GM18870 (cell line): ENCODE measurements around the gene CREG1.

Experiments
- ATAC-seq: cut with Tn5 transposase; IDR thresholded peaks from one replicate; pipeline ENCODE4 v1.9.1; 2021; ENCODE audit warnings: moderate library complexity; ENCODE audit not compliant: unreplicated experiment

CREG1 gene

DNA sequence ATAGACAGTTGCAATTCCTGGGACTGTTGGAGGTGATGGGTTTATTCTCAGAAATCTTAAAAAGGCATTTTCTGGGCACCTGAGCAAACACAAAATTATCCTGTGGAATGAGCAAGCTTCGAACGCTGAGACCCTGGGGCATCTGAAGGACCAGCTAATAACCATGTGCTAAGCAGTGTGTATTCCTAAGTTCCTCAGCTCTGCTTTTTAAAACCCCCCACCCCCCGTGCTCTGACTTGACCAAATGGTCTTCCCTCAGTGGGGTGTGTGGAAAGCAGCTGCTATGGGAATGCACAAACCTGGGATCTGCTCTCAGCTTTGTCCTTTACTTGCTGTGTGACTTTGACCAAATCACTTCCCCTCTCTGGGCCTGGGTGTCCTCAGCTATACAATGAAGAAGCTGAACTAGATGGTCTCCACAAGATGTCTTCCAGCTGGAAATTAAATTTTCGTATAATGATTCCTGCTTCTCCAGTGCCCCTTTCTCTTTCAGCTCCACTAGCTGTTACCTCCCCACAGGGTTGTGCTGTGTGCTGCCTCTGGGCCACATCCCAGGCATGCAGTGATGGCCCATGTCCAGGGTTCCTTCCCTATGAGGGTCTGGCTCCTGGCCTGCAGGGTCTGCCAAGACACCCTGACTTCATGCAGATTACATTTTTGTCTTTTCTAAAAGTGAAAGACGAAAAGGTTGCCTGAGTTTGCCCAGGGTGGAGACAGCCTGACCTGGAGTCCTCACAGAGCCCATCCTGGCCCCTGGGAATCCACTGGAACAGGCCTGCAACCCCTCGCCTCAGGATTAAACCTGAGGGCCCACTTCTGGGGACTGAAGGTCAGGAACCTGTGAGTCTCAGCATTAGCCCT lies 20.4 kb downstream of the CREG1 start:
- no peak for ATAC-seq

DNA sequence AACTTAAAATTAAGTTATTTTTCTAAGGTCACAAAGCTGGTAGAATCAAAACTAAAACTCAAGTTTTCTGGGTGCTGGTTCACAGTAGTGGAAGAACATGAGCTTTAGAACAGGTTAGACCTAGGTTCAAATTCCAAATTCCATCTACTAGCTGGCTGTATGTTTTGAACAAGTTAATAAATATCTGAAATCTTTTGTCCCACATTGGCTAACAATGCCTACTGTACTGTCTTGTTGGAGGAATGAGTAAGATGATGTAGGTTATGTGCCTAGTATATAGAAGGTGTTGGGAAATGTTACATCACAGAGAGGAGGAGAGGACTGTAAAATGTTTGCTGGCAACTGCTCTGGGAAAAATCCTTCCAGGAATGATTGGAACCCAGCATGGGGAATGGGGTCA lies 21.2 kb downstream of the CREG1 start:
- ATAC-seq, result no peak

DNA sequence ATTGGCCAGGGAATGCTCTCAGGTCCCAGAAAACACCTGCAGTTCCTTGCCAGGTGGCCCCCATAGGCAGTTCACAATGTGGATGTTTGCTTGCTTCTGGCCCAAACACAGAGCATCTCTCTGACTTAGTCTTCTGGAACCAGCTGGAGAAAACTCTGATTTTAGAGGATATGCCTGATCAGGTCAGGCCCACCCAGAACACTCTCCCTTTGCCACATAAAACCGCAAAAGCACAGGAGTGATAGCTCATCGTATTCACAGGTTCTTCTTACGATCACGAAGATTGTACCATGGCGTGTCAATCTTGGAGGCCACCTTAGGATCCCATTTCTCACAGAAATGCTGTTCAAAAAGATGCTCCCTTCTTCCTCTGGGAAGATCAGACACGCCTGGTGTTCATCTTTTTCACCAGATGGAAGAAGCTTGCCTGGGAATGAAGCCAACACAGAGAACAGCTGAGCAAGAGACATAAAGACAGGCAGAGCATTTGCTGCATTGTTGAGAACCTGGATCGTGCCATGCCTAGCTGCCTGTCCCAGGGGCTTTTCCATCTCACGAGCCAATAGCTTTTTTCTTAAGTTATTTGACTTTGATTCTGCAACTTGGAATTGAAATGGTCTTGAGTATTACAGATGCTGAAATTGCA lies 23.6 kb downstream of the CREG1 start:
- ATAC-seq, result no peak

DNA sequence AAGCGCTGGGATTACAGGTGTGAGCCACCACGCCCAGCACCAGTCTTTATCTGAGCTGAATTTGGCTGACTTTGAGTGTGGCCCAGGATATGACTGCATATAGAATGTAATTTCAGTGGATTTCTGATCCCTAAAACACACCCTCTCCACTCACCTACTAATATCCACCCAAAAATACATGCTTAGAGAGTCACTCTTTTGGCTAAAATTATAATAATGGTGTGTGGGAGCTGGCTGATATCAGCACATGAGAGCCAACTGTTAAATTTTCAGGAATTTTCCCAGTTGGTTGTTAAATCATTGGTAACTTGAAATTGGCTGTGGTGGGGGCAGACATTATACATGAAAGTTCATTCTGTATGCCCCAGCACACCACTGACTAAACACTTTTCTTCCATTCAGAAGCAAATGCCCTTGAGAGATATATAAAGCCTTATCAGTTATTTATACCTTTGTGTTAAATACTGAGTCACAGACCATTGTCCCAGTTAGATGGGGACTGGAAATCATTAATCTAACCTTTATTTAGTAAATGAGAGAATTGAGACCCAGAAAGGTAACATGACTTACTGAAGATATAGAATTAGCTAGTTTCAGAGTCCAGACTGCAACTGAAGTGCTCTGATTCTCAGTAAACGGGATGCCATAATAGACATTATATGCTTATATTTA lies 25.4 kb downstream of the CREG1 start:
- no peak for ATAC-seq

DNA sequence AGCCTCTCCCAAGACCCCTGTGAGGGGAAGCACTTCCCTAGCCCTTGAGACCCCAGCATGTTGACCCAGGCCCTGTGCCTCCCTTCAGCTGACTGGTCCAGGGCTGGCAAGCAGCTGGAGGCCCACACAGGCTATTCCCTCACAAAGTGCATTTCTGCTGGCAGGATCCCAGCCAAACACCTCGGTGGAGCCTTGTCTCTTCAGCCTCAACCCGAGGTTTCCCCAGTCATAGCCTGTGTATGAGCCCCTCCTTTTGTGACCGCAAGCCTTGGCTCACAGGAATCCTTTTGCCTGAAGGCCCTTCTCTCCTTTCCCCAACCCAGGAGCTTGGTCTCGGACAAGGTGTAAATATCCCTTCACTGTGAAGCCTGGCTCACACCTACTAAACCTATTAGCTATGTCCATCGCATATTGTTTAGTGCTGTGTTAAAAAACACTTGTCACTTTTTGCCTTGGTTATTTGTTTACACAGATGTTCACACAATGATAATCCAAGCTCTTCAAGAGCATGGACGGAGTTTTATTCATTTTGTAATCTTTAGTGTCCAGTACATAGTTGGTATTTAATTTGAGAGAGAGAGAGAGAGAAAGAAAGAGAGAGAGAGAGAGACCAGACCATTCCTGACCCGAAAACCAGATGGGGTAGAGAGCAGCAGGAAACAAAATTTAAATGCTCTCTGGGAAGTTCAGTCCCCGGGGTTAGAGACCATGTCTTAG lies 26.7 kb downstream of the CREG1 start:
- ATAC-seq, result no peak

DNA sequence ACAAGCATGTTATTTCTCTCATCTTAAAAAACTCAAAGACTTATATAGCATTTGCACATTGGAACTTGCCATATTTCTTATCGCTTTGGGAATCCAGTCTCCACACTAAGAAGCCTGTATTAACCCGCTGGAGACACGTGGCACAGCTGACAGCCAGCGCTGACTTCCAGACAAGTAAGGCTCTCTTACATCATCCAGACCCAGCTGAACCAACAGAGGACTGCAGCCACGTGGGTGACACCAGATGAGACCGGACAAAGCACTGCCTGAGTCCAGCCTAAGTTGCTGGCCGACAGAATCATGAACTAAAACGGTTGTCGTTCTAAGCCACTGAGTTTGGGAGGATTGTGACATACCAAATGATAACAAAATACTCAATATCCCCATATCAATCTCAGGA lies 28.9 kb downstream of the CREG1 start:
- ATAC-seq, result no peak

DNA sequence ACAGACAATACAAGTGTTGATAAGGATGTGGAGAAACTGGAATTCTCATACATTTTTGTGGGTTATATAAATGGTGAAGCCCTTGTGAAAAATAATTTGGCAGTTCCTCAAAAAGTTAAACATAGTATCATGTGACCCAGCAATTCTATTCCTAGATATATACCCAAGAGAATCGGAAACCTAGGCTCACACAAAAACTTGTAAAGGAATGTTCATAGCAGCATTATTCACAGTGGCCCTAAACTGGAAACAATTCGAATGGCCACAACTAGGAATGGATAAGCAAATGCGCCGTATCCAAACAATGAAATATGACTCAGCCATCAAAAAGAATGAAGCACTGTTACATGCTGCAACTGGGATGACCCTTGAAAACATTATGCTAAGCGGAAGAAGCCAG lies 31.3 kb downstream of the CREG1 start:
- ATAC-seq, result no peak

DNA sequence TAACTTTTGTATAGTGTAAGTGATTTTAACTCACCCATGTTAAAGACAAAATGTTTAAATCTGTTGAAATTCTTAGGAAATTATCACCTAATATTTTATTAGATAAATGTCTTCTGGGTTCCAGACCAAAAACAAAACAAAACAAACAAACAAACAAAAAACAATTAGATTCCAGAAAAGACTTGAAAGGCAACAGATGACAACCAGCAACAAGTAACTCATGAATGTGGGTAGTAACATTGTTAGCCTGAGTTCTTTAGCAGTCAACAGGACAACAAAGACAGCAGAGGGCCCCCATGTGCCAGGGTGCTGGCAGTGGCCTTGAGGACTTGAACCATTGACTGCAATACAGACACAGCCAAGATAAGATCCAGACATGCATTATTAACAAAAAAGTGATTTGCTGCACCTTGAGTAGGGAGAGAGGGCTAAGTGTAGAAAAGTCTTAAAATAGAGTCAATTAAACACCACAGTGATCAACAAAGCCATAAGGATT lies 32.8 kb downstream of the CREG1 start:
- no peak for ATAC-seq

DNA sequence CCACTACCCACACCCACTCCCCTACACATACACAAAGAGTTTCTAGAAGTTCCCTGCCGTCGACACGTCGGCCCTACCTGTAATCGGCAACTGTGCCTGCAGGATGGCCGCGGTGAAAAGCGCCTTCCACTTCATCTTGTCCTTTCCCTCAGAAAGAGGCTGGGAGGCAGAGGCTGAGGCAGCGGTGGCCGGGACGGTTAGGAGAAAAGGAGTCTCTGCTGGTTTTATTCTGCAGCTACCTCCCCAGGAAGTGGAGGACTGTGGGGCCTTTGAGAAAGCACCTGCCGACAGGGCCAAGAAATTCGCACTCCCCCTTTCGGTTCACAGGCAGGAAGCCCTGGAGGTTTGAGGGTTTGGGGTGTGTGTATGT lies 35.2 kb downstream of the CREG1 start, which contains the start of gene CD247:
CD247 (minus strand) TSS at position 199 of the 370 bp plus-strand sequence; CDS start at position 135, 64 bp downstream.
- ATAC-seq, result no peak

DNA sequence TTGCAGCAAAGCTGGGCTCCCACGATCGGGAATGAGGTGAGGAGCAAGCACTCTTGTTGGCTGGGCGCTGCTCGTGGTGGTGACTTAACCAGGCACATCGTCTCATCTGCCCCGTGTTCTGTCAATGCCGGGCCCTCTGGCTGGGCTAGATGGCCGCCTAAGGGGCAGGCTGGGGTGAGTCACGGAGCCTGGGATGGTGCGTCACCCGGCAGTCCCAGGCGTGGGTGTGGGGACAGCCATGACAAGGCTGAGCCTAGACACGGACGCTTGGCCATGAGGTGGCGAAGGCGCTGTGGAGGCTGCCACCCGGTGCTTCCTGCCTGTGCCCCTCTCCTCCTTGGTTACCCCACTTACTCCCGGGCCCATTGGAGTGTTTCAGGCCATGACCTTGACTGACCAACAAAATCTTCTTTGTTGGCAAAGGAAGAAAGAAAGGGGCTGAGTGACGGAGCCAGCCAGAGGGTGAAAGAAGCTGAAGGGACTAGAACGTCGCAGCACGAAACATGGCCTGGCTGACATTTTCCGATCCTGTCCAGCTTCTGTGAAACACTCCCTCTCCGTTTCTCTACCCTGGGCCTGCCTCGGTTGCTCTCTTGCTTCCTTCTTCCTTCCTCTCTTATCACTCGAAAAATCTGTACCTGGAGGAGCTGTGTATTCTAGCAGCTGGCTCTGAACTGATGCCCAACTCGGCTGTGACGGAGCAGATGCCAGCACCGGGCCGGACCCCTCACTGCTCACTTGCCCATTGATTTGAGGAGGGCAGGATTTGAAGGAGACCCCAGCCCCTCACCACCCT lies 35.8 kb downstream of the CREG1 start:
- ATAC-seq, result no peak

DNA sequence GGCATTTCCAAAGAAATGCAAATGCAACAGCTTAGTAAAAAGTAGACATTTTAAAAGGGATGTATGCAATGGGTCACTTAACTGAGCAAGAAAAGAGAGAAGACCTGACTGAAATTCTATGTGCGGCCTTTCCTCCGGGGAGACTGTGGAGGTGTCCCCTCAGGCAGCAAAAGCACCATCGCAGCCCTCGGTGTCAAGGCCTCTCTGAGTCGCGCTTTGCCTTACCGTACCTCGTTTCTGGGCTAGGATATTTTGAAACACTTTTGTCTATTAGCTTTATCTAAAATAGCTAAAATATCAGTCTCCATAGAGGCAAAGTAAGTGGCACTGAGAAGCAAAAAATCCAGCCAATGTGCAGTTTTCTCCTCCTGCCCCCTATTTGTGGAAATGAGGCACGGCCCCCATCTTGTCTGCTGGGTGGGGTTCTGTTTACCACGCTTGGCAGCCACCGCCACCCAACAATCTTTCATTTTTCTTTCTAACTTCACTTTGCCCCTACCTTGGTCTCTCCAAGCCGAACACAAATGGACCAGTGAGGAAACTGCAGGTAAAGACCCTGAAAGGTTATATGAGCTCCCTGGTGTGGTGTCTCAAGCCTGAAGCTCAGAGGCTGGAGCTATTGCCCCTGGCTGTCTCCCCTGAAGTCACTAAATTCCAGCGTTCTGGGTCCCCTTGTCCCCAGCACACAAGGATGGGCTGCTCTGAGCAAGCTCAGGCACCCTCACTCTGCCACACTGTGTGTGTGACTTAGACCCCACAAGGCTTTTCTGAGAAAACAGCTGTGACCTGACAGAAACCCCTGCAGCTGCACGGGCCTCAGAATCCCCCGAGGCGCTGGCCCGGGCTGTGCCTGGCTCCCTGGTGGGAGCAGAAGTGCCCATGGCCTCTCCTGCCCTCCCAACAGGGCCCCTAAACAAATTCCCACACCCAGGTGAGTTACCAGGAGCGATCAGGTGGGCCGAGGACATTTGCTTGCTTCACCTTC lies 36.9 kb downstream of the CREG1 start:
- no peak for ATAC-seq

DNA sequence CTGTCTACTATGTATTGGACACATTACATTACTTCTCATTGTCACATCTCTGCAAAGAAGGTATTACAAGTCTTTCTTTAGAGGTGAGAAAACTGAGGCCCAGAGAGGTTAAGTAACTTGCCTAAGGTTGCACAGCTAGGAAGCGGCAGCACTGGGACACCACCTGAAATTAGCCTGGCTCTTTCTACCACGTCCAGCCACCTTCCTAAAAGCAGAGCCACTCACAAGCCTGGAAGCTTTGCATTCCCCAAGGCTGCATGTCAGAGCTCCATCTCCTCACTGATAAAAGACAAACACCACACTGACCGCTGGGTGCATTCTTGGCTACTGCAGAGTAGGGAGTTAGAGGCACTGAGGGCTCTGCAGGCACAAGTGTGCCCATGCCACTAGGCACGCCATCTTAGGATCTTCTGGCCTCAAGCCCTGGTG lies 37.7 kb downstream of the CREG1 start:
- ATAC-seq, result no peak

DNA sequence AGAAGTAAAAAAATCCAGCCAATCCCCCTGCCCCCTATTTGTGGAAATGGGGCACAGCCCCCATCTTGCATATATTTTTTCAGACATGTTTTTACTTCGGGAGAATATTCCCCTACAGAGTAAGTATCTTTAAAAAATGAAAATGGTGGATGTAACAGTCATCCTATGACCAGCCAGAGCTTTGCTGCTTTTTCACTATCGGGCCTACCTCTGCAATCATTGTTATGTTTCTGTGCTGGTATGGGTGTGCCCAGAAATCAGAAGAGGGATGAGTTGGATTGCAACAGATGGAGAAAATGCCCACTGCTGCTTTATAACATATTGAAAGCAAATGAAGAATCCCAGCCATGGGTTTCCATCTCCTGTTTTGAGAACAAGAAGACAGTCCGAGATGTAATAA lies 38.1 kb downstream of the CREG1 start:
- ATAC-seq, result no peak

DNA sequence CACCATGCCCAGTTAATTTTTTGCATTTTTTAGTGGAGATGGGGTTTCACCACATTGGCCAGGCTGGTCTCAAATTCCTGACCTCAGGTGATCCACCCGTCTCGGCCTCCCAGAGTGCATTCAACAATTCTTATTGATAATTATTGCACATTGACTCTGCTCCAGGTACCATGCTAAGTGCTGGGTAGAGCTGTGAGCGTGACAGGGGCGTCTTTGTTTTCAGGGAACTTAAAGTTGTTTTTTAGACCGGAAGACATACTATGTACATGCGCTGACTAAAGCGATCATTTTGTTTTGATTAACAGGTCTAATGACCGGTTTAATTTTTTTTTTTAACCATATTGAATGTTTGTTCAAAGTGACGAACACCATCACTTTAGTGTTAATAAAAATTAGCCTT lies 39.3 kb downstream of the CREG1 start:
- no peak for ATAC-seq

DNA sequence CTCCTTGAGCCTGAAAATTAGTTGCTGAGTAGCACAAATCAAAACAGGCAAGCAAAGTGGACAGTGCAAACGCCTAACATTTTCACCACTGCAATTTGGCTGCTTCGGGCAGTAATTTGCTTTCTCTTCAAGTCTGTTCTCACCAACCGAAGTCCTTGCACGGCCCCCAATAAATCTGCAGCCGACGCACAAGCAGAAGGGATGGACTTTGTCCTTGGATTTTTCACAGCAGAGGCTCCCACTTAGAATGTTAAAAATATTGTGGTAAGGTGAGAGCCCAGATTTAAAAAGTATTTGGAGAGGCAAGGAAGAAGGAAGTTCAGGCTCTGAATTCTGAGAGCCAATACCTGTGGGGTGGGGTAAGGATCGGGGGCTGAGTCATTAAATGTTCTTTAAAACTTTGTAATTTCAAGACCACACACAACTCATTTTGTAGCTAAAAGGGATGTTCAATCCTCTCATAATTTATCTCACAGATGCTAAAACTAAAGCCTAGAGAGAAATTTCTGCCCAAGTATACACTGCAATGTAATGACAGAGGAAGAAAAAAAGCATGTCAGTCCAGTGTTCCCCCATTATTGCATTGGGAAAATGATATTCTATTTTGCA lies 41.4 kb downstream of the CREG1 start:
- ATAC-seq, result no peak

DNA sequence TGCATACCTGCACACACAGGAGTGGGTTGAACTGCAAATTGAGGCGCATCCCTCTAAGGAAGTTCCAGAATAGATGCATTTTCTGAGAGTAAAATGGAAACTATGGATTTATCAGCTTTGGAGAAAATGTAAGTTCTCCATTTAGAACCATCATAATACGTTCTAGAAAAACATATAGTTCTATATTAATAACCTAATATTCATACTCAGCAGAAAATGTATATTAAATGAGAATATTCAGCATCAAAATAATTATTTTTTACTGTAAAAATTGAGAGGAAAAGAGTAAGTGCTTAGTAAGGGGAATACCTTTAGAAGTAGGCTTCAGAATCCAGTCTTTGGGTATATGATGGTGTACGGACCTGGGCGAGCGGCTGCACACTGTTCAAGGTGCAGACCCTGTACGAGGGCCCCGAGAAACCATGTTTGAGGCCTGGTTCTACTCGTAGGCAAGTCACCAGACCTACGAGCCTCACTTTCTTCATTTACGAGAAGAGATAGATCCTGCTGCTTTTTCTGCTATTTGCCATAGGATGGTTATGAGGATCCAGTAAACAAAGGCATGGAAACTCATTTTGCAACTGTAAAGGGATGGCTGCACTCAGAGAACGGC lies 42.1 kb downstream of the CREG1 start:
- no peak for ATAC-seq

DNA sequence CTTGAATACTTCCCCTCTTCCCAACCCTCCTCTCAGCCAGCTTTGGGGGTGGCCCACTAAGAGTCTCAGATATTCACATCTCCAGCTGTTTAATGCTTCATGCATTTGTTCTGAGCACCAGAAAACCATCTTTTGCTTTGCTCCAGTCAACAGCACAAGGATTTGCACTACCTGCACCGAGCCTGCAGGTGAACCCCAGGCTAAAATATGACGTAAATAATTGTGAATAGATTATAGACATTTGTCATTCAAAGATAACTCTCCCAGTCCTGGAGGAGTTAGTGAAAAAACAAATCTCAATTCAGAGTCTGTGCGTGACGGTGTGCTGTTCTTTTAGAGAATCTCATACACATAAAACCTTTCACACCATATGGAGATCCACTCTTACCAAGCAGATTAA lies 42.7 kb downstream of the CREG1 start:
- no peak for ATAC-seq

DNA sequence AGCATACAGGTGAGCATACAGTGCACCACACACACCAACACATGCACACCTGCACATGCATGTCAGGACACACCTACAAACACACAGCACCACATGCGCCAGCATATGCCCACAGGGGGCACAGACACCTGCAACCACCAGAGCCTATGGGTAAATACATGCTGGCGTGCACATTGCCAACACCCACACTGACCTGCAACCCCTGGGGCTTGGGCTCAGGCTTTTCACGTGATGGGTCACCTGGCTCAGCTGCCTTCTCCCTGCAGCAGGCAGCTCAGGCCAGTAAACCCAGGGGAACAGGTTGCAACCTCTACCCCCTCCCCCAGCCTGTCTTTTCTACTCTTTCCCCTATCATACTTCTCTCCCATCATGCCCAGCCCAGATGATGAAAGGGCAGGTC lies 43.3 kb downstream of the CREG1 start:
- ATAC-seq, result no peak
